ENCODE measurements around the gene CT55.

Gene CT55

GRCh38 chrX:135194684-135195083 is 23.5 kb upstream of the CT55 start:
- DNase-seq, result no peak
- H2BK12ac ChIP-seq (ENCODE audit: low read length), result no peak overlapping the region
- no peak overlapping the region for H3K4me2 ChIP-seq (ENCODE audit: low read length)
- no peak overlapping the region for H2AK5ac ChIP-seq (ENCODE audit: low read length)
- H4K91ac ChIP-seq (ENCODE audit: low read depth, low read length), result no peak overlapping the region
- no peak overlapping the region for H2BK5ac ChIP-seq (ENCODE audit: low read depth, low read length, poor library complexity)
- H3K27me3 ChIP-seq (ENCODE audit: insufficient read depth, low read length), result no peaks in the 10 kb centered on the region
- no peak overlapping the region for H3K4ac ChIP-seq (ENCODE audit: low read depth, low read length)
- no peak overlapping the region for H4K12ac ChIP-seq (ENCODE audit: low read depth, low read length)
- no peaks in the 10 kb centered on the region for H3K9me3 ChIP-seq (ENCODE audit: insufficient read depth, low read depth, low read length)
- H3K27ac ChIP-seq (ENCODE audit: low read depth, low read length), result no peak overlapping the region
- H3K4me3 ChIP-seq (ENCODE audit: low read depth, low read length), result no peak overlapping the region
- H3K14ac ChIP-seq (ENCODE audit: low read length), result no peak overlapping the region
- no CpG with 5 or more reads among the region's 16 CpGs for WGBS (ENCODE audit: extremely low coverage, insufficient coverage, insufficient read length)
- no peak overlapping the region for H3K23ac ChIP-seq (ENCODE audit: low read length)
- no peak overlapping the region for H2BK120ac ChIP-seq (ENCODE audit: insufficient read depth, low read length, poor library complexity)
- H4K8ac ChIP-seq (ENCODE audit: low read depth, low read length), result no peak overlapping the region
- no peak overlapping the region for H3K9ac ChIP-seq (ENCODE audit: low read length)
- H2AFZ ChIP-seq (ENCODE audit: insufficient read depth, low read length, poor library complexity), result no peak overlapping the region
- no peaks in the 10 kb centered on the region for H3K4me1 ChIP-seq (ENCODE audit: control insufficient read depth in 1 of 2, insufficient read depth in 2 of 2, low read length in 2 of 2)
- no peaks in the 10 kb centered on the region for H3K79me2 ChIP-seq (ENCODE audit: control insufficient read depth, insufficient read depth, low read length, poor library complexity)
- H3K36me3 ChIP-seq (ENCODE audit: control insufficient read depth in 1 of 2, insufficient read depth in 2 of 2, low read length in 2 of 2), result no peaks in the 10 kb centered on the region
- H3K18ac ChIP-seq (ENCODE audit: low read length), result no peak overlapping the region
- no peaks in the 10 kb centered on the region for H3K79me1 ChIP-seq (ENCODE audit: low read length)

GRCh38 chrX:135193740-135194139 is 22.5 kb upstream of the CT55 start:
- Histone ChIP-seq H2AK5ac (ENCODE audit: low read length) (no peak overlapping the region), H3K9ac (ENCODE audit: low read length) (no peak overlapping the region), H3K79me1 (ENCODE audit: low read length) (no peaks in the 10 kb centered on the region), H3K27me3 (ENCODE audit: insufficient read depth, low read length) (no peaks in the 10 kb centered on the region), H2BK5ac (ENCODE audit: low read depth, low read length, poor library complexity) (no peak overlapping the region), H3K36me3 (ENCODE audit: control insufficient read depth in 1 of 2, insufficient read depth in 2 of 2, low read length in 2 of 2) (no peaks in the 10 kb centered on the region), H3K23ac (ENCODE audit: low read length) (no peak overlapping the region), H3K27ac (ENCODE audit: low read depth, low read length) (no peak overlapping the region), H4K91ac (ENCODE audit: low read depth, low read length) (no peak overlapping the region), H3K18ac (ENCODE audit: low read length) (no peak overlapping the region), H4K12ac (ENCODE audit: low read depth, low read length) (no peak overlapping the region), H4K8ac (ENCODE audit: low read depth, low read length) (no peak overlapping the region), H3K9me3 (ENCODE audit: insufficient read depth, low read depth, low read length) (no peaks in the 10 kb centered on the region), H3K4me2 (ENCODE audit: low read length) (no peak overlapping the region), H3K14ac (ENCODE audit: low read length) (no peak overlapping the region), H2BK12ac (ENCODE audit: low read length) (no peak overlapping the region), H2BK120ac (ENCODE audit: insufficient read depth, low read length, poor library complexity) (no peak overlapping the region), H3K79me2 (ENCODE audit: control insufficient read depth, insufficient read depth, low read length, poor library complexity) (no peaks in the 10 kb centered on the region), H3K4me1 (ENCODE audit: control insufficient read depth in 1 of 2, insufficient read depth in 2 of 2, low read length in 2 of 2) (no peaks in the 10 kb centered on the region), H2AFZ (ENCODE audit: insufficient read depth, low read length, poor library complexity) (no peak overlapping the region), H3K4ac (ENCODE audit: low read depth, low read length) (no peak overlapping the region), H3K4me3 (ENCODE audit: low read depth, low read length) (no peak overlapping the region)
- no CpG with 5 or more reads among the region's 6 CpGs for WGBS (ENCODE audit: extremely low coverage, insufficient coverage, insufficient read length)
- DNase-seq, result no peak

- H4K12ac ChIP-seq (ENCODE audit: low read depth, low read length), result no peak overlapping the region
- no peak overlapping the region for H2BK12ac ChIP-seq (ENCODE audit: low read length)
- H3K4ac ChIP-seq (ENCODE audit: low read depth, low read length), result no peak overlapping the region
- no peak overlapping the region for H3K4me2 ChIP-seq (ENCODE audit: low read length)
- no peaks in the 10 kb centered on the region for H3K79me1 ChIP-seq (ENCODE audit: low read length)
- no peaks in the 10 kb centered on the region for H3K36me3 ChIP-seq (ENCODE audit: control insufficient read depth in 1 of 2, insufficient read depth in 2 of 2, low read length in 2 of 2)
- H4K8ac ChIP-seq (ENCODE audit: low read depth, low read length), result no peak overlapping the region
- WGBS (ENCODE audit: extremely low coverage, insufficient coverage, insufficient read length), result no CpG with 5 or more reads among the region's 3 CpGs
- no peak overlapping the region for H3K14ac ChIP-seq (ENCODE audit: low read length)
- H3K9ac ChIP-seq (ENCODE audit: low read length), result no peak overlapping the region
- H2AK5ac ChIP-seq (ENCODE audit: low read length), result no peak overlapping the region
- H3K4me1 ChIP-seq (ENCODE audit: control insufficient read depth in 1 of 2, insufficient read depth in 2 of 2, low read length in 2 of 2), result no peaks in the 10 kb centered on the region
- no peaks in the 10 kb centered on the region for H3K27me3 ChIP-seq (ENCODE audit: insufficient read depth, low read length)
- no peaks in the 10 kb centered on the region for H3K9me3 ChIP-seq (ENCODE audit: insufficient read depth, low read depth, low read length)
- H3K4me3 ChIP-seq (ENCODE audit: low read depth, low read length), result no peak overlapping the region
- H3K18ac ChIP-seq (ENCODE audit: low read length), result no peak overlapping the region
- no peak overlapping the region for H4K91ac ChIP-seq (ENCODE audit: low read depth, low read length)
- DNase-seq, result no peak
- no peak overlapping the region for H3K27ac ChIP-seq (ENCODE audit: low read depth, low read length)
- no peak overlapping the region for H2AFZ ChIP-seq (ENCODE audit: insufficient read depth, low read length, poor library complexity)
- H3K79me2 ChIP-seq (ENCODE audit: control insufficient read depth, insufficient read depth, low read length, poor library complexity), result no peaks in the 10 kb centered on the region
- H3K23ac ChIP-seq (ENCODE audit: low read length), result no peak overlapping the region
- no peak overlapping the region for H2BK5ac ChIP-seq (ENCODE audit: low read depth, low read length, poor library complexity)
- H2BK120ac ChIP-seq (ENCODE audit: insufficient read depth, low read length, poor library complexity), result no peak overlapping the region
Measured at GRCh38 chrX:135191838-135192237, 20.6 kb upstream of the CT55 start.

GRCh38 chrX:135185795-135186443 is 14.7 kb upstream of the CT55 start:
- no peak overlapping the region for H2BK120ac ChIP-seq (ENCODE audit: insufficient read depth, low read length, poor library complexity)

More at GRCh38 chrX:135185795-135186443, 14.7 kb upstream of the CT55 start:
- Histone ChIP-seq H4K91ac (ENCODE audit: low read depth, low read length) (no peak overlapping the region), H3K79me1 (ENCODE audit: low read length) (no peaks in the 10 kb centered on the region), H3K14ac (ENCODE audit: low read length) (no peak overlapping the region), H3K27me3 (ENCODE audit: insufficient read depth, low read length) (no peaks in the 10 kb centered on the region), H3K23ac (ENCODE audit: low read length) (no peak overlapping the region), H3K4me3 (ENCODE audit: low read depth, low read length) (no peak overlapping the region), H3K27ac (ENCODE audit: low read depth, low read length) (no peak overlapping the region), H3K4ac (ENCODE audit: low read depth, low read length) (no peak overlapping the region), H2BK12ac (ENCODE audit: low read length) (no peak overlapping the region), H2BK5ac (ENCODE audit: low read depth, low read length, poor library complexity) (no peak overlapping the region), H4K8ac (ENCODE audit: low read depth, low read length) (no peak overlapping the region), H3K9ac (ENCODE audit: low read length) (no peak overlapping the region), H3K4me2 (ENCODE audit: low read length) (no peak overlapping the region), H3K4me1 (ENCODE audit: control insufficient read depth in 1 of 2, insufficient read depth in 2 of 2, low read length in 2 of 2) (no peaks in the 10 kb centered on the region), H2AK5ac (ENCODE audit: low read length) (no peak overlapping the region), H3K79me2 (ENCODE audit: control insufficient read depth, insufficient read depth, low read length, poor library complexity) (no peaks in the 10 kb centered on the region), H2AFZ (ENCODE audit: insufficient read depth, low read length, poor library complexity) (no peak overlapping the region), H3K9me3 (ENCODE audit: insufficient read depth, low read depth, low read length) (no peaks in the 10 kb centered on the region), H4K12ac (ENCODE audit: low read depth, low read length) (no peak overlapping the region), H3K18ac (ENCODE audit: low read length) (no peak overlapping the region), H3K36me3 (ENCODE audit: control insufficient read depth in 1 of 2, insufficient read depth in 2 of 2, low read length in 2 of 2) (no peaks in the 10 kb centered on the region)
- DNase-seq, result peak; percentile 16 to 63
- no CpG with 5 or more reads among the region's 8 CpGs for WGBS (ENCODE audit: extremely low coverage, insufficient coverage, insufficient read length)
